OCI-LY1 (cell line): ENCODE data around the gene GLIPR2.
"Not testable (repeated sequence)": the region's sequence is repeated elsewhere in the genome, so short reads cannot be mapped to it uniquely, and the experiment has no call there.

ENCODE experiments used
- H2AFZ ChIP-seq: fragments of 200-600 bp; sonication (generic), shearing (Covaris generic); 2 replicates; pipeline ENCODE4 v1.6.0; 2014; ENCODE audit warnings: antibody characterized with exemption, mild to moderate bottlenecking, low read length
- H3F3A ChIP-seq: fragments of 200-600 bp; sonication (generic), shearing (Covaris generic); 2 replicates; pipeline ENCODE4 v1.6.0; 2014; ENCODE audit warnings: mild to moderate bottlenecking, antibody characterized with exemption, low read length, moderate library complexity; ENCODE audit not compliant: insufficient read depth
- H3K27ac ChIP-seq: fragments of 200-600 bp; sonication (generic); 2 replicates; pipeline ENCODE4 v1.5.1; 2014; ENCODE audit warnings: low read length, mixed run types, mild to moderate bottlenecking, low read depth; ENCODE audit not compliant: poor library complexity, severe bottlenecking
- H3K27me3 ChIP-seq: fragments of 200-600 bp; sonication (generic); 2 replicates; pipeline ENCODE4 v1.6.0; 2014; ENCODE audit warnings: antibody characterized with exemption, mild to moderate bottlenecking, low read length, moderate library complexity; ENCODE audit not compliant: insufficient read depth
- H3K36me3 ChIP-seq: fragments of 200-600 bp; sonication (generic); 2 replicates; pipeline ENCODE4 v1.6.1; 2014; ENCODE audit warnings: mild to moderate bottlenecking, antibody characterized with exemption, low read length, moderate library complexity, mixed read lengths; ENCODE audit not compliant: insufficient read depth
- H3K4me1 ChIP-seq: fragments of 200-600 bp; sonication (generic); 2 replicates; pipeline ENCODE4 v1.5.1; 2014; ENCODE audit warnings: mild to moderate bottlenecking, low read length, moderate library complexity; ENCODE audit not compliant: insufficient read depth, severe bottlenecking
- H3K4me2 ChIP-seq: fragments of 200-600 bp; sonication (generic), shearing (Covaris generic); 2 replicates; pipeline ENCODE4 v1.6.1; 2014; ENCODE audit warnings: low read length
- H3K4me3 ChIP-seq: fragments of 200-600 bp; sonication (generic); 2 replicates; pipeline ENCODE4 v1.5.1; 2014; ENCODE audit warnings: low read length, low read depth, mild to moderate bottlenecking, mixed read lengths; ENCODE audit not compliant: poor library complexity, severe bottlenecking
- H3K79me2 ChIP-seq: fragments of 200-600 bp; shearing (Covaris generic); 2 replicates; pipeline ENCODE4 v1.6.1; 2016; ENCODE audit warnings: mixed run types, low read length, mixed read lengths; ENCODE audit not compliant: insufficient read depth
- H3K9ac ChIP-seq: fragments of 200-600 bp; sonication (generic), shearing (Covaris generic); 2 replicates; pipeline ENCODE4 v1.6.1; 2014; ENCODE audit warnings: mild to moderate bottlenecking, low read length, mixed read lengths
- H3K9me2 ChIP-seq: fragments of 200-600 bp; sonication (generic), shearing (Covaris generic); 2 replicates; pipeline ENCODE4 v1.6.1; 2014; ENCODE audit warnings: low read depth, mild to moderate bottlenecking, low read length, mixed read lengths
- H3K9me3 ChIP-seq: fragments of 200-600 bp; shearing (Covaris generic); 2 replicates; pipeline ENCODE4 v1.6.1; 2014; ENCODE audit warnings: low read length, mixed read lengths
- H4K20me1 ChIP-seq: fragments of 200-600 bp; sonication (generic), shearing (Covaris generic); 2 replicates; pipeline ENCODE4 v1.6.0; 2016; ENCODE audit warnings: mild to moderate bottlenecking, low read length; ENCODE audit not compliant: insufficient read depth
- CTCF ChIP-seq: fragments of 200-600 bp; sonication (generic), shearing (Covaris generic); IDR thresholded peaks from 2 replicates; pipeline ENCODE4 v1.5.1; 2017; ENCODE audit warnings: mild to moderate bottlenecking, antibody characterized with exemption, low read length, moderate library complexity, mixed read lengths
- EZH2 ChIP-seq: fragments of 200-600 bp; sonication (generic), shearing (Covaris generic); IDR thresholded peaks from 2 replicates; pipeline ENCODE4 v1.8.0; 2017; ENCODE audit warnings: borderline replicate concordance, mixed run types, mild to moderate bottlenecking, antibody characterized with exemption, low read length, moderate library complexity, mixed read lengths

The GLIPR2 gene

GRCh38 chr9:36174731-36175130 is 38.2 kb downstream of the GLIPR2 start:
- H4K20me1 ChIP-seq, result no peaks in the 10 kb centered on the region
- H3K27ac ChIP-seq, result no peak overlapping the region
- no peak for TF ChIP-seq CTCF
- no peak for TF ChIP-seq EZH2
- H3F3A ChIP-seq, result no peaks in the 10 kb centered on the region
- H3K9ac ChIP-seq, result no peak overlapping the region
- H3K9me3 ChIP-seq, result no peaks in the 10 kb centered on the region
- no peaks in the 10 kb centered on the region for H3K36me3 ChIP-seq
- H3K4me2 ChIP-seq, result no peak overlapping the region
- H3K4me1 ChIP-seq, result no peaks in the 10 kb centered on the region
- H3K9me2 ChIP-seq, result no peaks in the 10 kb centered on the region
- H3K4me3 ChIP-seq, result no peak overlapping the region
- no peaks in the 10 kb centered on the region for H3K79me2 ChIP-seq
- H2AFZ ChIP-seq, result no peak overlapping the region
- H3K27me3 ChIP-seq, result no peaks in the 10 kb centered on the region

GRCh38 chr9:36175209-36175608 is 38.7 kb downstream of the GLIPR2 start:
- not testable (repeated sequence) for H3K27me3 ChIP-seq, H2AFZ ChIP-seq, H3K36me3 ChIP-seq

GRCh38 chr9:36176496-36176895 is 40.0 kb downstream of the GLIPR2 start:
- not testable (repeated sequence) for H3K4me2 ChIP-seq, H2AFZ ChIP-seq, H3K27me3 ChIP-seq, H3K9ac ChIP-seq, H3K79me2 ChIP-seq, H3K9me3 ChIP-seq, H3K4me3 ChIP-seq, H4K20me1 ChIP-seq, H3K4me1 ChIP-seq, H3K9me2 ChIP-seq, H3F3A ChIP-seq, H3K36me3 ChIP-seq, H3K27ac ChIP-seq

More at GRCh38 chr9:36175209-36175608, 38.7 kb downstream of the GLIPR2 start:
- not testable (repeated sequence) for H3K79me2 ChIP-seq, H3K27ac ChIP-seq, H3K9me3 ChIP-seq, H3K4me2 ChIP-seq, H3K4me1 ChIP-seq, H3K9me2 ChIP-seq, H3K4me3 ChIP-seq, H3F3A ChIP-seq, H4K20me1 ChIP-seq, H3K9ac ChIP-seq

GRCh38 chr9:36177571-36177970 is 41.0 kb downstream of the GLIPR2 start:
- TF ChIP-seq EZH2, result no peak
- no peak for TF ChIP-seq CTCF
- Histone ChIP-seq H3K27me3 (no peaks in the 10 kb centered on the region), H3F3A (no peaks in the 10 kb centered on the region), H2AFZ (no peak overlapping the region), H3K9me3 (no peaks in the 10 kb centered on the region), H3K27ac (no peak overlapping the region), H3K9ac (no peak overlapping the region), H3K4me2 (no peak overlapping the region), H3K4me1 (no peaks in the 10 kb centered on the region), H3K79me2 (no peaks in the 10 kb centered on the region), H3K9me2 (no peaks in the 10 kb centered on the region), H3K4me3 (no peak overlapping the region), H4K20me1 (no peaks in the 10 kb centered on the region), H3K36me3 (no peaks in the 10 kb centered on the region; the same call in 1 of the 2 replicates)

- not testable (repeated sequence) for H3K9me2 ChIP-seq, H3K9ac ChIP-seq, H3K9me3 ChIP-seq, H3F3A ChIP-seq, H2AFZ ChIP-seq, H3K4me1 ChIP-seq, H3K4me3 ChIP-seq, H3K79me2 ChIP-seq, H3K36me3 ChIP-seq, H3K4me2 ChIP-seq, H3K27me3 ChIP-seq, H4K20me1 ChIP-seq, H3K27ac ChIP-seq
These were observed 43.7 kb downstream of the GLIPR2 start for GRCh38 chr9:36180243-36180642.
